Upper lobe of right lung (tissue), 1 donor: ENCODE data around the gene SPECC1L. TPM values are rescaled to one million over a fixed set of nuclear protein-coding genes. Genes with fewer than 3 reads are reported as not detected.
"Not testable (repeated sequence)": the region's sequence is repeated elsewhere in the genome, so short reads cannot be mapped to it uniquely, and the experiment has no call there.

Experiments
- ATAC-seq: fragments of 200-7000 bp; cut with Tn5 transposase; one replicate; pipeline ENCODE4 v1.9.1; 2020; ENCODE audit warnings: mild to moderate bottlenecking, moderate library complexity
- DNase-seq: peaks from one replicate; pipeline ENCODE4 v3.0.0-alpha.2; 2020
- H3K27ac ChIP-seq: fragments of 200-600 bp; one replicate; pipeline ENCODE4 v1.8.0; 2022
- H3K27me3 ChIP-seq: fragments of 200-600 bp; one replicate; pipeline ENCODE4 v1.8.0; 2022; ENCODE audit warnings: mild to moderate bottlenecking
- H3K36me3 ChIP-seq: fragments of 200-600 bp; one replicate; pipeline ENCODE4 v1.8.0; 2022
- H3K4me1 ChIP-seq: fragments of 200-600 bp; one replicate; pipeline ENCODE4 v1.8.0; 2022
- H3K4me3 ChIP-seq: fragments of 200-600 bp; one replicate; pipeline ENCODE4 v1.8.0; 2022; ENCODE audit warnings: mild to moderate bottlenecking
- H3K9me3 ChIP-seq: fragments of 200-600 bp; one replicate; pipeline ENCODE4 v1.8.0; 2022
- CTCF ChIP-seq: fragments of 200-600 bp; IDR thresholded peaks from one replicate; pipeline ENCODE4 v1.8.0; 2022; ENCODE audit warnings: antibody characterized with exemption
- intact Hi-C: fragments of 100-400 bp; cut with DNase I; formaldehyde crosslinking; loops from one replicate; pipeline ENCODE4 v1.11.0; 2022
- total RNA-seq: library from RNA; stranded (reverse); fragmentation: NEBNext Ultra II Directional; extraction: Animal tissue kit (Norgen Biotek cat#: 25700); gene quantifications from one replicate; pipeline ENCODE4 v1.2.1, GENCODE V29; 2021
- donor health status: DM: no; HTN: yes; CAD: no; lungs with severe emphysema.

The SPECC1L gene
- total RNA-seq, 1 donor from 2014 or later, result 87.1 TPM

GRCh38 chr22:24236656-24237055 is 34.0 kb upstream of the SPECC1L start:
- intact Hi-C loops, result no loop called here
- TF ChIP-seq CTCF, result no peak
- peaks cover 4% of the 10 kb centered on the region for H3K4me1 ChIP-seq
- no peaks in the 10 kb centered on the region for H3K27me3 ChIP-seq
- no peaks in the 10 kb centered on the region for H3K36me3 ChIP-seq
- no peak for DNase-seq
- no peaks in the 10 kb centered on the region for H3K9me3 ChIP-seq
- no peak overlapping the region for H3K4me3 ChIP-seq
- ATAC-seq, result no peak
- H3K27ac ChIP-seq, result no peak overlapping the region

- H3K36me3 ChIP-seq, H3K27me3 ChIP-seq, H3K27ac ChIP-seq, ATAC-seq, intact Hi-C loops, DNase-seq, H3K9me3 ChIP-seq, H3K4me3 ChIP-seq: not testable (repeated sequence)
- H3K4me1 ChIP-seq, result peaks cover 17% of the 10 kb centered on the region
Measured at GRCh38 chr22:24238101-24238694, 32.4 kb upstream of the SPECC1L start.

- no peak for TF ChIP-seq CTCF
- DNase-seq, result no peak
- H3K27ac ChIP-seq, result no peak overlapping the region
- intact Hi-C loops, result loop anchor here (10.0 kb wide), 1 partner anchor 46 kb away; no protein-coding TSS in a partner anchor
- H3K4me3 ChIP-seq, result no peak overlapping the region
- H3K36me3 ChIP-seq, result no peaks in the 10 kb centered on the region
- ATAC-seq, result no peak
- no peaks in the 10 kb centered on the region for H3K9me3 ChIP-seq
- peaks cover 29% of the 10 kb centered on the region for H3K4me1 ChIP-seq
- H3K27me3 ChIP-seq, result no peaks in the 10 kb centered on the region
Measured at GRCh38 chr22:24240381-24240780, 30.2 kb upstream of the SPECC1L start.

GRCh38 chr22:24240985-24241692 is 29.5 kb upstream of the SPECC1L start:
- not testable (repeated sequence) for H3K9me3 ChIP-seq, H3K4me3 ChIP-seq, H3K36me3 ChIP-seq, DNase-seq, ATAC-seq, H3K27ac ChIP-seq, H3K27me3 ChIP-seq
- H3K4me1 ChIP-seq, result peaks cover 36% of the 10 kb centered on the region
- intact Hi-C loops, result loop anchor here (10.0 kb wide), 1 partner anchor 46 kb away; no protein-coding TSS in a partner anchor

- Histone ChIP-seq H3K27ac (peak overlapping the region; percentile 90), H3K4me1 (peaks cover 49% of the 10 kb centered on the region), H3K4me3 (peak overlapping the region; percentile 47)
- peak; percentile 69 for DNase-seq
- H3K9me3 ChIP-seq, H3K36me3 ChIP-seq, H3K27me3 ChIP-seq: not testable (repeated sequence)
- peak; percentile 44 for ATAC-seq
- intact Hi-C loops, result loop anchor here (10.0 kb wide), 1 partner anchor 49 kb away; no protein-coding TSS in a partner anchor
Measured at GRCh38 chr22:24243417-24243816, 27.2 kb upstream of the SPECC1L start.

GRCh38 chr22:24244144-24244787 is 26.4 kb upstream of the SPECC1L start:
- Histone ChIP-seq H3K4me1 (peaks cover 49% of the 10 kb centered on the region), H3K4me3 (peak overlapping the region; percentile 47), H3K36me3 (no peaks in the 10 kb centered on the region), H3K27me3 (no peaks in the 10 kb centered on the region), H3K9me3 (no peaks in the 10 kb centered on the region), H3K27ac (peak overlapping the region; percentile 90)
- ATAC-seq (peak; percentile 50), DNase-seq (peak; percentile 74)
- intact Hi-C loops, result loop anchor here (10.0 kb wide), 1 partner anchor 49 kb away; no protein-coding TSS in a partner anchor
- no peak for TF ChIP-seq CTCF

GRCh38 chr22:24245030-24245431 is 25.6 kb upstream of the SPECC1L start, which contains the start of gene GGT5:
TSS of gene GGT5 (minus strand) at chr22:24245082. CDS start at chr22:24244725, 357 bp downstream.
- peak; percentile 86 for DNase-seq

GRCh38 chr22:24245584-24246561 is 24.8 kb upstream of the SPECC1L start:
- intact Hi-C loops, result loop anchor here (10.0 kb wide), 1 partner anchor 51 kb away; no protein-coding TSS in a partner anchor
- H3K27ac ChIP-seq, result peak overlapping the region; percentile 90
- DNase-seq, result peak; percentile 82
- not testable (repeated sequence) for H3K27me3 ChIP-seq, H3K9me3 ChIP-seq, H3K36me3 ChIP-seq
- peaks cover 44% of the 10 kb centered on the region for H3K4me1 ChIP-seq
- peak; percentile 72 for ATAC-seq
- H3K4me3 ChIP-seq, result peak overlapping the region; percentile 47

More at GRCh38 chr22:24245030-24245431, 25.6 kb upstream of the SPECC1L start, which contains the start of gene GGT5:
- H3K4me3 ChIP-seq, result peak within 1 kb of the TSS; percentile 47
- peak within 1 kb of the TSS; percentile 90 for H3K27ac ChIP-seq
- ATAC-seq, H3K36me3 ChIP-seq, H3K9me3 ChIP-seq, H3K27me3 ChIP-seq: not testable (repeated sequence)
- intact Hi-C loops, result loop anchor here (10.0 kb wide), 1 partner anchor 50 kb away; no protein-coding TSS in a partner anchor
- peaks cover 47% of the 10 kb centered on the region for H3K4me1 ChIP-seq
